ENCODE data around the gene ATP8B3.
A peak's percentile ranks its signal among the peaks of the same experiment; 100 is the strongest.

Gene ATP8B3

DNA sequence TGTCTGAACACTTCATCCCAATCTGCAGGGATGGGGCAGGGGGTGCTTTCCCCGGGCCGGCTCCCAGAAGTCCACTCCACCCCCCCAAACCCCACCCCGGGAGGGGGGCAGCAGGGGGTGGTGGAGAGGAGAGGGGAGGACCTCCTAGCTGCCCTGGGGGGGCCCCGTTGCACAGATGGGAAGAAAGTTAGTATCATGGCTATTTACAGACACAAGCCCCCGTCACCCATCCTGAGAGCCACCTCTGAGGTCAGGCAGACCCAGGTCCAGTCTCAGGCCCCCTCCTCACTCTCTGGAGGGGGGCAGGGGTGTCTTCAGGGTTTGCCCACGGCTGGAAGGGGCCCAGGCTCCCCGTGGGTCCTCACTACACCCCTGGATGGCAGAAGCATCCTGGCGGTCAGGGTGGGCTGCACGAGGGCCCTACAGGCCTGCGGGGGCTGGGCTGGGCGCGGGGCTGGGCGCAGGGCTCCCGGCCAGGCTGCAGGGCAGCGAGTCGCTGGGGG, 42.0 kb upstream of the ATP8B3 start:
- peaks cover 32% of the 10 kb centered on the region for H3K4me1 Mint-ChIP-seq (ENCODE audit: low read depth)

DNA sequence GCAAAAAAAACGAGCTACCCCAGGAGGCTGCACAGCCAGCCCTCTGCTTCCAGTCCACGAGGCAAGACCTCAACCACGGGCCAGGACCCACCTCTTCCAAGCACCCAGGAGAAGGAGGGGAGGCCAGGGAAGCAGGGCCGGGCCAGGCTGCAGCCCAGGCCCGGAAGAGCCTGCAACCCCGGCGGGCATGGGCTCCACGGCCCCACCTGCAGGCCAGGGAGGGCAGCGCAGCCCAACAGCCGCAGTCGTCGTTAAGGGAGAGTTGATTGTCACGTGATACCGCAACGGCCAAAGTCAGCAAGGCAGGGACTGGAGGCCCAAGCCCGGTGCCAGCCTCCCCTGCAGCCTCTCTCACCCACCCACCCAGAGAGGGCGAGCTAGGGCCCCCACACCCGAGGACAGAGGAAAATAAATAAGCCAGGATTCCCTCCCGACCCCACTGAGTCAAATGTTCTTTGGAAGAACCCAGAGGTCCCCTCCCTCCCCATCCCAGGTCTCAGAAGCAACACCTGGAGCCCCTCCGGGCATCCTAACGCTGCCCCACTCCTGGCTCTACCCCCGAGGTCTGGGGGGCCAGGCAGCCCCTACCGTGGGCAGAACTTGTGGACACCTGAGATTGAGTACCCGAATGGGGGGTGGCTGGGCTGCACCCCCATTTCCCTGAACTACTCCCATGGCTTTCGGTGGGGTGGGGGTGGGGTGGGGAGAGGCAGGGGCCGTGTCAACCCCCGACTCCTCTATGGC, 41.4 kb upstream of the ATP8B3 start:
- peaks cover 2% of the 10 kb centered on the region for H3K36me3 Mint-ChIP-seq (ENCODE audit: low read depth)
- peak overlapping the region; percentile 78 for H3K4me3 Mint-ChIP-seq
- H3K27ac Mint-ChIP-seq: peak overlapping the region; percentile 95
- peaks cover 33% of the 10 kb centered on the region for H3K4me1 Mint-ChIP-seq (ENCODE audit: low read depth)
- no peaks in the 10 kb centered on the region for H3K9me3 Mint-ChIP-seq
- H3K27me3 Mint-ChIP-seq (ENCODE audit: low read depth): no peaks in the 10 kb centered on the region

More for the DNA sequence above, 42.0 kb upstream of the ATP8B3 start:
- Mint-ChIP-seq H3K4me3 (no peak overlapping the region), H3K27ac (no peak overlapping the region), H3K27me3 (ENCODE audit: low read depth) (no peaks in the 10 kb centered on the region), H3K36me3 (ENCODE audit: low read depth) (peaks cover 2% of the 10 kb centered on the region), H3K9me3 (no peaks in the 10 kb centered on the region)

GRCh38 chr19:1852581-1853128, 40.6 kb upstream of the ATP8B3 start:
- peaks cover 33% of the 10 kb centered on the region for H3K4me1 Mint-ChIP-seq (ENCODE audit: low read depth)
- no peaks in the 10 kb centered on the region for H3K9me3 Mint-ChIP-seq
- H3K36me3 Mint-ChIP-seq (ENCODE audit: low read depth): peaks cover 2% of the 10 kb centered on the region
- no peaks in the 10 kb centered on the region for H3K27me3 Mint-ChIP-seq (ENCODE audit: low read depth)
- H3K27ac Mint-ChIP-seq: no peak overlapping the region
- no peak overlapping the region for H3K4me3 Mint-ChIP-seq

DNA sequence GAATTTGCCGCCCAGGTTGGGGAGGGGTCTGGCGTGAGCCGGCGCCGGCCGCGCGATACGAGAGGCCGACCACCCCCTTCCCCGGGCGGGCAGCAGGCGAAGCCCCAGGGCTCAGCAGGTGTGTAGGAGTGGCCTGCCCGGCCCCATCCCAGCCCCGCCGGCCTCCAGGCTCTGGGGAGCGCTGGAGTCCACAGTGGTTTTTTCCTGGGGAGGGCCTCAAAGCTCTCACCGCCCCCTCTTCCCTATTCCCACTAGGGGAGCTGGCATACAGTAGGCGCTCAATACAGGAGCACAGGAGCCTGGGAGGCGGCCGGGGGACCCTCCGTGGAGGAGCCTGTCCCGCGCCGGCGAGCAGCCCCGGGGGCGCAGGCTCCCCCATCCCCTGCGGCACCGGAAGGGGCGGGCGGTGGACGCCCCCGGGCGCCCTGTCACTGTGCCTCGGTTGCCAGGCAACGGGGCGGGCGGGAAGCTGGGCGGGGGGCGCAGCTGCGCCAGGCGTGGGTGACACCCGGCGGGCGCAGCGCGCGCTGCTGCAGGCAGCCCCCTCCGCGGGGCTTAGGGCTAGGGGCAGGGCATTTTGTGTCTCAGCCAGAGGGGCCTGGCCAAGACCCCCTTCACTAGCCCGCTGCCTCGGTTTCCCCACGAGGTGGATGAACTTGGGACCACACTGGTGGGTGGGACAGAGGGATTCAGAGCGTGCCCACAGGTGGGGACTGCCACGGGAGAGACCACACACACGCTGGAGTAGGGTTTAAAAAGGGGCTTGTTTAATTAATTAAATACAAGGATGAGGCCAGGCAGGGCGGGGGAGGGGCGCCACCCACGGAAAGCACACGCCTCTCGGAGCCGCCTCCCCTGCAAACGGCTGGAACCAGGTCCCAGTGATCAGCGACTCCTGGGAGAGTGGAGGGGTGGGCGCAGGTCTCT, 39.8 kb upstream of the ATP8B3 start:
- Mint-ChIP-seq H3K9me3 (no peaks in the 10 kb centered on the region), H3K36me3 (ENCODE audit: low read depth) (peaks cover 3% of the 10 kb centered on the region), H3K27me3 (ENCODE audit: low read depth) (no peaks in the 10 kb centered on the region), H3K4me1 (ENCODE audit: low read depth) (peaks cover 40% of the 10 kb centered on the region), H3K27ac (no peak overlapping the region), H3K4me3 (no peak overlapping the region)

DNA sequence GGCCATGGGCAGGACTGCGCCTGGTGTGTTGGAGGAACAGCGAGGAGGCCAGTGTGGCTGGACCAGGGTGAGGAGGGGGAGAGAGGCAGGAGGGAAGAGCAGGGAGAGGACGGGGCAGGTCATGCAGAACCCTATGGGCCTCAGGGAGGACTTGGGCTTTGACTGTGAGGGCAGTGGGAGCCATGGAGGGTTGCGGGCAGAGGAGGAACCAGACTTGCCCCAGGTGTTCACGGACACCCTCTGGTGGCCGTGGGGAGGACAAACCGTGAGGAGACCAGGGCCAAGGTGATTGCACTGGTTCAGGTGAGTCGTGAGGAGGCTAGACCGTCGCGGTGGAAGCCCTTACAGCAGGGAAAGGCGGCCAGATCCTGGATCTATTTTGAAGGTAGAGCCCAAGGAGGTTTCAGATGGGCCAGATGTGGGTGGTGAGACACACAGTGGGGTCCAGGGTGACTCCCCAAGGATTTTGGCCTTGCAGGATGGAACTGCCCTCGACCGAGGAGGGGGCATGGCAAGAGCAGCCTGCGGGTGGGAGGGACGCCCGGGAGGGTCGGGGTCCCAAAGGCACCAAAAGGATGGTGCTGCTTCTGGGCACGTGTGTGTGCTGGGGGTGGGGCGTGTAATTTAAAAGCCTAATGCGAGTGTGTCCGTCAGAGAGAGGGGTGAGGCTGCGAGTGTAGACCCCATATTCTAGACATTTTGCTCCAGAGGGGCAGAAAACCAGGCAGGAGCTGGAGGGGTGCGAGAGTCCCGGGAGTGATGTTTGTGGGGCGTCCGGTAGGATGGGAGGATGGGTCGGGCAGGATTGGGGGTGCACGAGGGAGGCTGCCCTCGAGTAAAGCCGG, 39.0 kb upstream of the ATP8B3 start:
- no peak overlapping the region for H3K27ac Mint-ChIP-seq
- H3K36me3 Mint-ChIP-seq (ENCODE audit: low read depth): peaks cover 6% of the 10 kb centered on the region
- peak overlapping the region; percentile 21 for H3K4me3 Mint-ChIP-seq
- H3K4me1 Mint-ChIP-seq (ENCODE audit: low read depth): peaks cover 45% of the 10 kb centered on the region
- H3K27me3 Mint-ChIP-seq (ENCODE audit: low read depth): no peaks in the 10 kb centered on the region
- H3K9me3 Mint-ChIP-seq: no peaks in the 10 kb centered on the region

DNA sequence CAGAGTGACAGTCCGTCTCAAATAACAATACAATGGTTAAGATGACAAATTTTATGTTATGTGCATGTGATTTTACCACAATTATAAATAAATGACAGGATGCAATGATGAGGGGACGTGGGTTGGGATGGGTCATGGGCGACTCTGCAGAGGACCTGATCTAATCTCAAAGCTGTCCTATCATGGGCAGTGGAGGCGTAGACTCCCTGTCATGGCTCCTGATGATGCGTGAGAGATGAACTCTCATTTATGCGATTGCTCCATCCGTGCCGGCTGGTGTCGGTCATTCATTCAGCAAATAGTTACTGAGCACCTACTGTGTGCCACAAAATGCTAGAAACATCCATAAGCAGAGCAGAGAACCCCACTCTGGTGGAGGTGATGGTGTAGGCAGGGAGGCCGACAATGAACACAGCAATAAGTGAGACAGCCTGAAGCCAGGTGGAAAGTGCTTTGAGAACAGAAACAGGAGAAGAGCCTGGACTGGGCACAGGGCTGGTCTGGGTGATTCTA, 37.9 kb upstream of the ATP8B3 start:
- no peaks in the 10 kb centered on the region for H3K27me3 Mint-ChIP-seq (ENCODE audit: low read depth)
- no peak overlapping the region for H3K27ac Mint-ChIP-seq
- H3K9me3 Mint-ChIP-seq: no peaks in the 10 kb centered on the region
- H3K4me3 Mint-ChIP-seq: no peak overlapping the region
- H3K4me1 Mint-ChIP-seq (ENCODE audit: low read depth): peaks cover 41% of the 10 kb centered on the region
- peaks cover 9% of the 10 kb centered on the region for H3K36me3 Mint-ChIP-seq (ENCODE audit: low read depth)

DNA sequence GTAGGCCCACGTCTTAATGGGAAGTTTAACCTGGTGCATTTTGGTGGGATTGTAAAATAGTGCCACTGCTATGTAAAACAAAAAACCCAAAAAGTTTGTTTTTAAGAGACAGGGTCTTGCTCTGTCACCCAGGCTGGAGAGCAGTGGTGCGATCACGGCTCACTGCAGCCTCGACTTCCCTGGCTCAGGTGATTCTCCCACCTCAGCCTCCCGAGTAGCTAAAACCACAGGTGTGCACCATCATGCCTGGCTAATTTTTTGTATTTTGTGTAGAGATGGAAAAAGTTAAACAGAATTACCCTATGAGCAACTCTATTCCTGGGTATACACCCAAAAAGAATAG, 37.0 kb upstream of the ATP8B3 start:
- H3K4me1 Mint-ChIP-seq (ENCODE audit: low read depth): peaks cover 38% of the 10 kb centered on the region
- no peaks in the 10 kb centered on the region for H3K9me3 Mint-ChIP-seq
- H3K4me3 Mint-ChIP-seq: no peak overlapping the region
- H3K27me3 Mint-ChIP-seq (ENCODE audit: low read depth): no peaks in the 10 kb centered on the region
- peaks cover 9% of the 10 kb centered on the region for H3K36me3 Mint-ChIP-seq (ENCODE audit: low read depth)
- H3K27ac Mint-ChIP-seq: peak overlapping the region; percentile 80

DNA sequence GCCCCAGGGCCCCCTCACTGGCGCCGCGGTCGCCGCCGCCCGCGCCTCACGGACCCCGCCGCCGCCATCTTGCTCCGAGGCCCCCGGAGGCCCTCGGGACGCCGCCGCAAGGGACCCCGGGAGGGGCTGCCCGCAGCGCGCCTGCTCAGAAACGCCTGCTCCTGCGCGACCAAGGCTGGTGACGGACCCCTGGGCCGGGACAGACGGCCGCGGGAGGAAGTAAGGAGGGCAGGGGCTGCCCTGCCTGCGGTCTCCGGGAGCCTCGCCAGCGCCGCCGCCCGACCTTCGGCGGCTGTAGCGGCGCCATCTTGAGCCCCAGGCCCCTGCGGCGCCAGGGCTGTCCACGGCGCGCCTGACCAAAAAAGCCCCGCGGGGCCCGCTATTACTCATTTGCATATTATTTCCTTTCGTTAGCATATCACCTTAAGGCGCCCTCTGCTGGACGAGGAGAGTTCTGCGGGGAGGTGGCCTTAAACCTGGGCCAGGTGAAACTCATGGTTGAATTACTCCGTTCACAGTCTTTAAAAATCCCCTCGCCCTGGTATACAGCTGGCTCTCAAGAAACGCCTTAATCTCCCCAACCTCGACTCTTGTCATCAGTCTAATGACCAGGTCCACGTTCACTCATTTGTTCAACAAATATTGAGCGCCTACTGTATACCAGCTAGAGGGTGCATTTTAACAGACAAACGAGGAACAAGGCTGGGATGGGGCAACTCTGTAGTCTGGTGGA, 36.5 kb upstream of the ATP8B3 start, which contains the start of gene REXO1:
Gene REXO1 (minus strand): TSS at position 85 of the 733 bp plus-strand sequence. CDS start 125 bp downstream, outside the sequence.
- no peaks in the 10 kb centered on the region for H3K9me3 Mint-ChIP-seq

GRCh38 chr19:1847684-1848398, 35.8 kb upstream of the ATP8B3 start:
- peaks cover 32% of the 10 kb centered on the region for H3K4me1 Mint-ChIP-seq (ENCODE audit: low read depth)
- H3K36me3 Mint-ChIP-seq (ENCODE audit: low read depth): peaks cover 7% of the 10 kb centered on the region
- no peaks in the 10 kb centered on the region for H3K27me3 Mint-ChIP-seq (ENCODE audit: low read depth)
- peak overlapping the region; percentile 92 for H3K27ac Mint-ChIP-seq
- H3K9me3 Mint-ChIP-seq: no peaks in the 10 kb centered on the region
- H3K4me3 Mint-ChIP-seq: peak overlapping the region; percentile 93

More for the DNA sequence above, 36.5 kb upstream of the ATP8B3 start, which contains the start of gene REXO1:
- Mint-ChIP-seq H3K36me3 (ENCODE audit: low read depth) (peaks cover 9% of the 10 kb centered on the region), H3K4me1 (ENCODE audit: low read depth) (peaks cover 38% of the 10 kb centered on the region), H3K27me3 (ENCODE audit: low read depth) (no peaks in the 10 kb centered on the region), H3K4me3 (peak within 1 kb of the TSS; percentile 93), H3K27ac (peak within 1 kb of the TSS; percentile 92)

GRCh38 chr19:1847348-1847683, 35.2 kb upstream of the ATP8B3 start:
- Mint-ChIP-seq H3K4me3 (peak overlapping the region; percentile 93), H3K27me3 (ENCODE audit: low read depth) (no peaks in the 10 kb centered on the region), H3K9me3 (no peaks in the 10 kb centered on the region), H3K36me3 (ENCODE audit: low read depth) (peaks cover 7% of the 10 kb centered on the region), H3K27ac (peak overlapping the region; percentile 92), H3K4me1 (ENCODE audit: low read depth) (peaks cover 32% of the 10 kb centered on the region)

GRCh38 chr19:1846517-1847204, 34.6 kb upstream of the ATP8B3 start:
- Mint-ChIP-seq H3K4me1 (ENCODE audit: low read depth) (peaks cover 33% of the 10 kb centered on the region), H3K9me3 (no peaks in the 10 kb centered on the region), H3K4me3 (peak overlapping the region; percentile 93), H3K27me3 (ENCODE audit: low read depth) (no peaks in the 10 kb centered on the region), H3K36me3 (ENCODE audit: low read depth) (peaks cover 7% of the 10 kb centered on the region), H3K27ac (peak overlapping the region; percentile 92)

- Mint-ChIP-seq H3K4me1 (ENCODE audit: low read depth) (peaks cover 28% of the 10 kb centered on the region), H3K4me3 (no peak overlapping the region), H3K27ac (no peak overlapping the region), H3K36me3 (ENCODE audit: low read depth) (peaks cover 7% of the 10 kb centered on the region), H3K27me3 (ENCODE audit: low read depth) (no peaks in the 10 kb centered on the region), H3K9me3 (no peaks in the 10 kb centered on the region)
These were observed 33.6 kb upstream of the ATP8B3 start for GRCh38 chr19:1845642-1846041.
